GM12874 (cell line): ENCODE measurements around the gene ARMC2.

Experiments
- CTCF ChIP-seq: IDR thresholded peaks from 2 replicates; pipeline ENCODE4 v1.5.1; 2011; ENCODE audit warnings: low read depth, mild to moderate bottlenecking, control low read depth, low read length, moderate library complexity; ENCODE audit not compliant: insufficient read depth

ARMC2 gene

GRCh38 chr6:108944071-108944470 lies 95.8 kb downstream of the ARMC2 start:
- no peak for TF ChIP-seq CTCF

DNA sequence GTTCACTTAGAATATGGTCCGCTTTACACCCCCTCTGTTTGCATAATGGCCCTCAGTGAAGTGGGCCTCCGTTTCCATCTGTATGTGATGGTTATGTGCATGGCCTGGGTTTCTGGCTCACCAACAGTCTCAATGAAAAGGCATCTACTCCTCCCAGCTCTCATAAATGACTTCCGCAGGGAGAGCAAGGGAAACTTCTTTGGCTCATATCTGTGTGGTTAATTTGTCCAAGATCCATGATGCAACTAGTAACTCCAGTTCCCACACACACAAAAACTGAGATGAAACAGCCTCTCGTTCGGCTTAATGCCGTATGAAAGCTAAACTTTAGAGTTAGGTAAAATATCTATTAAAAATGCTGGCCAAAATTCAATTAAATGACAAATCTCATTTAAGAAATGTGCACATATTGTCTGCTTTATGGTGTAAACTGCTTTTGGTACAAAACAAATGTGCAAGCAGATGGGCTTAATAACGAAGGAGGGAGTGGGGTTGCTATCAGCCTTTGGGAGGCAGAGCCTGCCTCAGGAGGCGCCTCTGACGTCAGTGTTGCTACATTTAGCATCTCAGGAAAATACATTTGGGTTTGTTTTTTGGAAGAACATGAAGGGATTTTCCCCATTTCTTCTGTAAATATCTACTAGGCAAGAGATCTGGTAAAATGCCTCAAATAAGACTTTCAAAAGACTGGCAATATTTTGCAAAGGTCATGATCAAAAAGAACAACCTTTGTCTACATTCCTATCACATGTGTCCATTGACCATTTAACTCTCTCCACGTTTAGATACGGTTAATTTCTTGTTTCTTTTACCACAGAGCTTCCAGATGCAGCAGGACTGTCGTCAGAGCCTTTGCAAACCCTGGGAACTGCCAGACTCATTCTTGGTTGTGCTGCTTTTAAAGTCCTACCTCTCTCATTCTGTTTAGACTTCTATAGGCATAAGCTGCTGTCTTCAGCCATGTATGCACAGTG lies 96.8 kb downstream of the ARMC2 start:
- no peak for TF ChIP-seq CTCF

DNA sequence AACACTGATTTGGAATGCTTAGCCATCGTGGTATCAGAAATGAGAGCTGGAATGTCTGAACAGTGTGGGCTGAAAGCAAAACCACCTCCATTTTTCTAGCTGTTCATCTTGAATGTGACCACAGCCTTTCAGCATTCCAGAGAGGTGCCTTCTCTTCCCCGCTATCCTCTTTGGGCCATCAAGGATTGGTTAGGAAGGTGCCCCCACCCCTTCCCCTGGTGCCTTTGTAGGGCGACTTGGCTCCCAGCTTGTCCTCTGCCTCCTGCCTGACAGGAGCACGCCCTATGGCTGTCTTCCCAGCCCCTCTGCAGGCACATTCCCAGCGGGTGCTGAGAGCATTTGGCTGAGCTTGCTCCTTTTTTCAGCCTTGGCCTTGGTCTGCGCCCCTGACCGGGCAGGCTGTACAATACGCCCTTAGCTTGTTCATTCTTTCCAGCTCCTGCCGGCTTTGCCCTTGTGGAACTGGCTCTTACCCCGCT lies 97.5 kb downstream of the ARMC2 start:
- no peak for TF ChIP-seq CTCF

DNA sequence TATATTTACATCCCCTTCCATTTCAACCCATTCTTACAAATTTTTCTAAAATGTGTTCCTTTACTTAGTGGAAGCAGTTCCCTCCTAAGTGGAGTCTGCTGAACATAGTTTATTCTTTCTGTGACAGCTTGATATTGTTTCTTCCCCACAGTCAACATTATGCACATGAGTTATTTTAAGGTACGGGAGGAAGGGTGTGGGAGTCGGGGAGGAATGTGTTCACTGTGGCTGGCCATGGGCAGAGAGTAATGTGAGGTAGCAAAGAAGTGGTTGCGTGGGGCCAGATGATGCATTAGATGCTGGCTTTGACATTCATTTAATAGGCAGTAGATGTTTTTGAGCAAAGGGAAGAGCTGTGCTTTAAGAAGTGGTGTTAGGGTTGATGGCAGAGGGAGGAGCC lies 98.5 kb downstream of the ARMC2 start:
- no peak for TF ChIP-seq CTCF

DNA sequence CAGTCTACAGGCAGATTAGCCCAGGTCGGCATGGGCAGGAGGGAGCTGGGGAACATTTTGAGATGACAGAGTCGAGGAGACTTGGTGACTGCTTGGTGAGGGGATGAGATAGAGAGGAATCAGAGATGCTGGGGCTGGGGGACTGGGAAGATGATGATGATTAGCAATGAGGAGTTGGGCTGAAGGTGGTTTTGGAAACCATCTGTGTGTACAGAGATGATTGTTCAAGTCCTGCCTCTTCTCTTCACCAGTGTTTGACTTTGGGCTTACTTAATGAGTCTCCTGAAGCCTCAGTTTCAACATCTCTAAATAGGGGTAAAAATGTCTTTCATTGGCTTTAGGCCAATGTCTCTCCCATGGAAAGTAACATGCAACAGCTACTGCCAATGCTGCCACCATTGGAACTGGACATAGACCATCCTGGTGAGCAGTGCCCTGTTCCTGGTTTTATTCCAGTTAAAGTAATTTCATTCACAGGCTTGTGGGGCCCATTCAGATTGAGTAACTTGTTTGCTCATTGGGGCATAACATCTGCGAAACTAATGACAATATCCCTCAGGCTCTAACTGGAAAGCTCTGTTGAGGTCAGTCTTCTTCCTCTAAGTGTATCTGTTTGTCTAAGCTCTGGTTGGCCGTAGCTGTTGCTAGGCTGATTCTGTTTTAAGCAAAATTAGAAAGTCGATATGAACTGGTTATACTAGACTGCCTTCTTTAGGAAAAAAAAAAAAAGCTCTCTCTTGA lies 99.1 kb downstream of the ARMC2 start:
- TF ChIP-seq CTCF = no peak

- TF ChIP-seq CTCF = no peak
These were observed 100.0 kb downstream of the ARMC2 start for GRCh38 chr6:108948181-108948661.

DNA sequence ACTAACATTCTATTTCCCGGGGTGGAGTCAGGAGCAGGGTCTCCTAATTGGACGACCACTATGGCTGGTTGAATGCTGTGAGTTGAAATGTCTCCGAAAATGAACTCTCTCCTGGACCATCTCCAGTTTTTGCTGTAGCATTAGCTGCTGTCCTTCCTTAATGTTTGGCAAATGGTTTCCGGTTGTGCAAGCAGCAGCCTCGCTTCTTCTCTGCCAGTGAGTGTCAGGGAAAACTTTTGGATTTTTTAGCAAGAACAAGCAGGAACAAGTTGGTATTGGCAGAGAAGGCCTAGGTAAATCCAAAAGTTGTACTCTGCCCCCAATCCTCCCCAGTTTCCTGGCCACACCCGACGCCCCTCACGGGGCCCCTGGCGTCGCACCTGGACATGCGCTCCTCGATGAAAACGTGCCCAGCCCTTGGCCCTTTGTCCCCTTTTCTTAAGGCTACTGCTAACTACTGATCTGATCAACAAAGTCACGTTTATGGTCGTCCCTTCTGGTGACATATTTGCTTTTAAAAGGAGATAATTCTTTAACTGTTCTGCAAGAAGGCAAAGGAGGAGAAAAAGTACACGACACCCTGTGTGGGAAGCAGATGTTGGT lies 103.2 kb downstream of the ARMC2 start:
- TF ChIP-seq CTCF = no peak
